Activated CD4-positive, alpha-beta memory T cell treated with anti-CD3 and anti-CD28 coated beads, Interleukin-2, amount 10 ng/mL, durations not matched to agents 7 days and 5 days (primary cell): Measurements from ENCODE around the gene EXOC1. TPM values are rescaled to one million over a fixed set of nuclear protein-coding genes. Genes with fewer than 3 reads are reported as not detected.

Experiments used
- CTCF ChIA-PET: fragments of 350-600 bp; sonication (Branson Sonifier 250); formaldehyde crosslinking; loops from one replicate; lab custom pipeline; 2021; ENCODE audit warnings: antibody characterized with exemption, inconsistent platforms; lab: Charles Lee
- POLR2A ChIA-PET: fragments of 350-600 bp; sonication (Branson Sonifier 250); formaldehyde crosslinking; loops from one replicate; lab custom pipeline; 2021; ENCODE audit warnings: antibody characterized with exemption; lab: Charles Lee
- DNase-seq: peaks from one replicate; pipeline ENCODE4 v3.0.0-alpha.2; 2020
- H3K27ac Mint-ChIP-seq: one replicate; pipeline ENCODE4 v1.8.0; 2021; ENCODE audit warnings: mild to moderate bottlenecking, mixed read lengths
- H3K27me3 Mint-ChIP-seq: one replicate; pipeline ENCODE4 v1.8.0; 2021; ENCODE audit warnings: mixed read lengths
- H3K36me3 Mint-ChIP-seq: one replicate; pipeline ENCODE4 v1.8.0; 2021; ENCODE audit warnings: low read depth, mixed read lengths
- H3K4me1 Mint-ChIP-seq: one replicate; pipeline ENCODE4 v1.8.0; 2021; ENCODE audit warnings: mixed read lengths
- H3K4me3 Mint-ChIP-seq: one replicate; pipeline ENCODE4 v1.8.0; 2021; ENCODE audit warnings: mild to moderate bottlenecking, mixed read lengths
- H3K9me3 Mint-ChIP-seq: one replicate; pipeline ENCODE4 v1.8.0; 2021; ENCODE audit warnings: mixed read lengths
- total RNA-seq, 2 experiments: library from RNA; stranded (reverse); gene quantifications; one replicate each; pipeline ENCODE4 v1.2.3, GENCODE V29; 2021

EXOC1 gene
- total RNA-seq, 2 experiments from 2014 or later = 34.5 to 37.2 TPM

GRCh38 chr4:55947912-55948725 lies 94.7 kb downstream of the EXOC1 start:
- CTCF ChIA-PET = interaction anchor here (0.6 to 2.8 kb wide), 43 partner anchors 8 to 1030 kb away, joined by 3 to 24 read pairs (median 4); partner anchors contain the start of genes AASDH, EXOC1, NOA1 and PAICS
- no peaks in the 10 kb centered on the region for H3K27me3 Mint-ChIP-seq
- peak overlapping the region; percentile 94 for H3K27ac Mint-ChIP-seq
- peak overlapping the region; percentile 78 for H3K4me3 Mint-ChIP-seq
- peaks cover 7% of the 10 kb centered on the region for H3K9me3 Mint-ChIP-seq
- peaks cover 15% of the 10 kb centered on the region for H3K36me3 Mint-ChIP-seq
- peaks cover 46% of the 10 kb centered on the region for H3K4me1 Mint-ChIP-seq
- peak; percentile 30 for DNase-seq
- POLR2A ChIA-PET = interaction anchor here (0.6 to 3.4 kb wide), 18 partner anchors 10 to 1030 kb away, joined by 3 to 27 read pairs (median 6); partner anchors contain the start of genes AASDH, EXOC1, NOA1 and PAICS

- Mint-ChIP-seq H3K36me3 (peaks cover 20% of the 10 kb centered on the region), H3K4me3 (peak within 1 kb of the TSS; percentile 78), H3K9me3 (peaks cover 7% of the 10 kb centered on the region), H3K4me1 (peaks cover 46% of the 10 kb centered on the region), H3K27ac (peak within 1 kb of the TSS; percentile 94), H3K27me3 (no peaks in the 10 kb centered on the region)
- DNase-seq = peak; percentile 95
- ChIA-PET CTCF (interaction anchor here (0.6 to 2.8 kb wide), 47 partner anchors 9 to 1029 kb away, joined by 3 to 24 read pairs (median 4); partner anchors contain the start of genes AASDH, EXOC1, NOA1 and PAICS), POLR2A (interaction anchor here (0.6 to 3.4 kb wide), 26 partner anchors 9 to 1029 kb away, joined by 3 to 27 read pairs (median 5); partner anchors contain the start of genes AASDH, EXOC1, NOA1 and PAICS)
Measured at GRCh38 chr4:55948726-55949481, 95.5 kb downstream of the EXOC1 start, which contains the start of gene CEP135. Gene CEP135 (plus strand): TSS chr4:55948945. CDS start chr4:55952131, 3,186 bp downstream.

DNA sequence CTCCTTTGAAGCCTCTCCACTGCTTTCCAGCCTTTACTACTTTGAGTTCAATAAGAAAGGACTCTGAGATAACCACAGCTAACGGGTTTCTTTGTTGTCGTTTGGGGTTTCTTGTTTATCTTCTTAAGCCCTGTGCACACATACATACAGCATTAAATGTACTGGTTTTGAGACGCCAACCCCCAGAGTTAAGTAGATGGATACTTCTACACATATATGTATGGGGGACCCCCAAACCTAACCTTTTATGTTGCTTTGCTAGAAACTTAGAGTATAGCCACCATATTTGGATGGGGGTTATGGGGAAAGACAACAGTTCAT lies 96.0 kb downstream of the EXOC1 start:
- ChIA-PET POLR2A (interaction anchor here (0.7 to 3.4 kb wide), 17 partner anchors 8 to 1029 kb away, joined by 3 to 27 read pairs (median 6); partner anchors contain the start of genes AASDH, EXOC1, NOA1 and PAICS), CTCF (interaction anchor here (0.6 to 2.8 kb wide), 34 partner anchors 8 to 1029 kb away, joined by 3 to 24 read pairs (median 4); partner anchors contain the start of genes AASDH, EXOC1, NOA1 and PAICS)
- no peak for DNase-seq
- H3K36me3 Mint-ChIP-seq = peaks cover 25% of the 10 kb centered on the region
- peaks cover 7% of the 10 kb centered on the region for H3K9me3 Mint-ChIP-seq
- H3K27ac Mint-ChIP-seq = peak overlapping the region; percentile 94
- no peaks in the 10 kb centered on the region for H3K27me3 Mint-ChIP-seq
- H3K4me1 Mint-ChIP-seq = peaks cover 46% of the 10 kb centered on the region
- peak overlapping the region; percentile 78 for H3K4me3 Mint-ChIP-seq

DNA sequence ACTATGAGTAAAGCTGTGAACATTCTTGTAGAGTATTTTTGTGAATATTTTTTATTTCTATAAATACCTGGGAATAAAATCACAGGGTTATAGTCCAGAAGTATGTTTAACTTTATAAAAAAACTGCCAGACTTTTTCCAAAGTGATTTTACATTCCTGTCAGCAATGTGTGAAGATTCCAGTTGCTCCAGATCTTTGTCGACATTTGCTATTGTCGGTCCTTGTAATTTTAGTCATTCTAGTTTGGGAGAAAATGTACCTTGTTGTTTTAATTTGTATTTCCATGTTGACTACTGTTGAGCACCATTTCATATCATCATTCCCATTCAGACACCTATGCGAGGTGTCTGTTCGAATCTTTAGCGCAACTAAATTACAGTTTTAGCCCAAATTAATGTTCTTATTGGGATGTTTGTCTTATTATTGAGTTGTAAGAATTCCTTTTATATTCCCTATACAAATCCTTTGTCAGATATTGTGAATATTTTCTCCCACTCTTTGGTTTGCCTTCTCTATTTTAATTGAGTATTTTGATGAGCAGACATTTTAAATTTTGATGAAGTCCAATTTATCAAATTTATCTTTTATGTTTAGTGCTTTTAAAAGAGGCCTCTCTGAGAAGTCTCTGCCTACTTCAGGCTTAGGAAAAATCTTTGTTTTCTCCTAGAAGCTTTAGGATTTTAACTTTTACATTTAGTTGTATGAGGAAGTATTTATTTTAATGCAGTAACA lies 97.9 kb downstream of the EXOC1 start:
- no peaks in the 10 kb centered on the region for H3K9me3 Mint-ChIP-seq
- no peak overlapping the region for H3K4me3 Mint-ChIP-seq
- CTCF ChIA-PET = no interaction called here
- peaks cover 38% of the 10 kb centered on the region for H3K36me3 Mint-ChIP-seq
- H3K27me3 Mint-ChIP-seq = no peaks in the 10 kb centered on the region
- no peak overlapping the region for H3K27ac Mint-ChIP-seq
- DNase-seq = no peak
- peaks cover 41% of the 10 kb centered on the region for H3K4me1 Mint-ChIP-seq
- POLR2A ChIA-PET = no interaction called here

Other genes starting within 250 kb of the EXOC1 start
- gene NMU, start 217.3 kb upstream of the EXOC1 start, total RNA-seq = under 1 TPM; 0.33 to 0.38 TPM
- gene EXOC1L, start 33.9 kb upstream of the EXOC1 start, total RNA-seq = not detected
- gene CEP135, start 95.3 kb downstream of the EXOC1 start, total RNA-seq = 10 to 100 TPM; 18.0 to 18.8 TPM